HepG2 (cell line): ENCODE data around the gene CACNA1I. TPM values are rescaled to one million over a fixed set of nuclear protein-coding genes. Genes with fewer than 3 reads are reported as not detected.

Source experiments
- ATAC-seq: fragments of 200-7000 bp; cut with Tn5 transposase; 3 replicates; pipeline ENCODE4 v1.9.1; 2020; ENCODE audit warnings: mild to moderate bottlenecking, moderate library complexity
- BruUV-seq: library from RNA; stranded (reverse); fragments of 400-500 nt; replicated peaks from 2 replicates; lab custom pipeline; 2021; lab: Mats Ljungman, UMichigan
- CTCF ChIA-PET: fragments of 300-600 bp; formaldehyde crosslinking; extraction: SDS; loops from one replicate; lab custom pipeline; 2021; ENCODE audit warnings: low total read pairs, inconsistent platforms, low intra/inter-chr PET ratio; lab: Yijun Ruan, JAX
- POLR2A ChIA-PET: fragments of 350-600 bp; sonication (Branson Sonifier 250); formaldehyde crosslinking; loops from one replicate; lab custom pipeline; 2020; ENCODE audit warnings: antibody characterized with exemption, inconsistent platforms; lab: Yijun Ruan, JAX
- DNase-seq: peaks from one replicate; pipeline ENCODE4 v3.0.0-alpha.2; 2015; ENCODE audit warnings: low spot score
- FAIRE-seq: peaks from 3 replicates; lab custom pipeline; 2011; peaks lifted over from hg19 to GRCh38; lab: Jason Lieb, UNC
- H2AFZ ChIP-seq: one replicate; pipeline ENCODE4 v1.6.1; 2011; ENCODE audit warnings: low read length, inconsistent platforms
- H3K27ac ChIP-seq: fragments of 300-600 bp; 3 replicates; pipeline ENCODE4 v1.8.0; 2011; ENCODE audit warnings: mixed run types, mild to moderate bottlenecking, mixed read lengths, low read length, inconsistent platforms; ENCODE audit not compliant: insufficient read depth; ENCODE audit errors: extremely low read length
- H3K27me3 ChIP-seq, 2 experiments: fragments of 200-600 bp in 1 of 2; 2 replicates in 1 of 2; 3 replicates in 1 of 2; pipeline versions ENCODE4 v1.6.0 to v1.8.0; 2011; ENCODE audit warnings: low read length in 2 of 2, mild to moderate bottlenecking in 2 of 2, moderate library complexity in 2 of 2, inconsistent platforms in 1 of 2; ENCODE audit not compliant: insufficient read depth in 2 of 2, control insufficient read depth in 1 of 2
- H3K36me3 ChIP-seq, 2 experiments: fragments of 200-600 bp in 1 of 2; replicated peaks in 1 of 2; 2 replicates in 1 of 2; 3 replicates in 1 of 2; pipeline versions ENCODE4 v1.5.1 to v1.8.0; 2011; ENCODE audit warnings: low read length in 2 of 2, inconsistent platforms in 1 of 2; ENCODE audit not compliant: insufficient read depth in 2 of 2, control insufficient read depth in 1 of 2
- H3K4me1 ChIP-seq: 2 replicates; pipeline ENCODE4 v1.5.1; 2012; ENCODE audit warnings: low read length, inconsistent platforms; ENCODE audit not compliant: insufficient read depth
- H3K4me2 ChIP-seq: 2 replicates; pipeline ENCODE4 v1.6.0; 2011; ENCODE audit warnings: low read depth, low read length, inconsistent platforms
- H3K4me3 ChIP-seq, 3 experiments: fragments of 200-600 bp in 1 of 3; sonication (generic), shearing (Covaris generic) in 1 of 3; replicated peaks in 1 of 3; 2 replicates each; pipeline ENCODE4 v1.5.1; 2011 to 2016; ENCODE audit warnings: low read length in 3 of 3, inconsistent platforms in 2 of 3, low read depth in 2 of 3, mild to moderate bottlenecking in 2 of 3, control low read depth in 1 of 3, mixed read lengths in 1 of 3; ENCODE audit not compliant: insufficient read depth in 1 of 3
- H3K79me2 ChIP-seq: one replicate; pipeline ENCODE4 v1.6.1; 2011; ENCODE audit warnings: low read length, inconsistent platforms; ENCODE audit not compliant: insufficient read depth
- H3K9ac ChIP-seq: 2 replicates; pipeline ENCODE4 v1.6.0; 2011; ENCODE audit warnings: mild to moderate bottlenecking, low read depth, low read length, inconsistent platforms; ENCODE audit not compliant: insufficient read depth
- H3K9me3 ChIP-seq: 2 replicates; pipeline ENCODE4 v1.5.1; 2012; ENCODE audit warnings: mild to moderate bottlenecking, low read length
- H4K20me1 ChIP-seq: 2 replicates; pipeline ENCODE4 v1.6.0; 2011; ENCODE audit warnings: inconsistent platforms, mild to moderate bottlenecking, low read length, moderate library complexity; ENCODE audit not compliant: insufficient read depth
- DZIP1 ChIP-seq: sonication (generic); formaldehyde crosslinking; IDR thresholded peaks from 2 replicates; pipeline ENCODE4 v1.5.0; 2020; ENCODE audit warnings: mild to moderate bottlenecking, missing genetic modification reagents
- MLXIP ChIP-seq: sonication (generic); formaldehyde crosslinking; IDR thresholded peaks from 2 replicates; pipeline ENCODE4 v1.9.0; 2021; ENCODE audit warnings: missing genetic modification reagents, borderline replicate concordance
- NFYC ChIP-seq: IDR thresholded peaks from 2 replicates; pipeline ENCODE4 v1.6.1; 2016; ENCODE audit warnings: missing genetic modification reagents, missing compliant biosample characterization
- TBL1XR1 ChIP-seq: fragments of 150-350 bp; IDR thresholded peaks from 2 replicates; pipeline ENCODE4 v1.6.1; 2014; ENCODE audit warnings: borderline replicate concordance, low read length; ENCODE audit not compliant: partially characterized antibody
- ZNF276 ChIP-seq: sonication (generic); formaldehyde crosslinking; IDR thresholded peaks from 2 replicates; pipeline ENCODE4 v1.4.0; 2020; ENCODE audit warnings: mild to moderate bottlenecking, low read depth, missing genetic modification reagents
- WGBS: methylation state at CpG from one replicate; pipeline ENCODE4 v1.1.6; 2017; ENCODE audit warnings: low lambda C conversion rate; 5-methylcytosine and 5-hydroxymethylcytosine counted together
- in situ Hi-C: cut with HindIII; loops from 2 replicates; pipeline ENCODE4 v1.10.0; 2017; ENCODE audit warnings: low pct_unique_long_range_greater_than_20kb; ENCODE audit not compliant: extremely low pct_ligation_motif_present
- intact Hi-C: fragments of 100-400 bp; cut with micrococcal nuclease; formaldehyde crosslinking; loops from one replicate; pipeline ENCODE4 v1.10.0; 2022; ENCODE audit not compliant: unreplicated experiment
- polyA plus RNA-seq, 8 experiments: library from polyadenylated mRNA; depleted of rRNA in 3 of 8; stranded (reverse) in 7 of 8; unstranded in 1 of 8; fragments of >200 nt; fragmentation: Illumina TruSeq in 4 of 8; extraction: Trizol in 4 of 8; gene quantifications; 2 replicates each; pipeline versions ENCODE4 v1.2.1 to v1.2.3, GENCODE V29; 2011 to 2016; ENCODE audit warnings: low read depth in 4 of 8, missing spikeins in 1 of 8, mixed read lengths in 1 of 8; ENCODE audit not compliant: insufficient read depth in 1 of 8
- total RNA-seq, 5 experiments: library from RNA; depleted of rRNA; stranded (reverse); fragments of >200 nt; fragmentation: Illumina TruSeq; extraction: Trizol; gene quantifications; 2 replicates each; pipeline ENCODE4 v1.2.3, GENCODE V29; 2016; ENCODE audit warnings: low read depth in 1 of 5

Gene CACNA1I
- total and polyA plus RNA-seq, 2 of the 13 experiments (the other 11 are each of a cell fraction or from before 2014, with no cell fraction given), result not detected

- H3K4me3 ChIP-seq, result no peak overlapping the region
- in situ Hi-C loops, result no loop called here
- H3K27me3 ChIP-seq, result peaks cover 0 to 24% of the 10 kb centered on the region in 2 experiments; a peak in 3 of 5 replicates
- H4K20me1 ChIP-seq, result no peaks in the 10 kb centered on the region
- H2AFZ ChIP-seq, result no peak overlapping the region
- DNase-seq, result no peak
- no peak for TF ChIP-seq TBL1XR1
- 0 out of 2 replicates have a peak, but pooled peaks have one; percentile 38 for TF ChIP-seq NFYC (CRISPR knock-in tag)
- no peak for TF ChIP-seq DZIP1 (CRISPR knock-in tag)
- TF ChIP-seq MLXIP, result no peak
- no peak for TF ChIP-seq ZNF276 (CRISPR knock-in tag)
- ChIA-PET CTCF (no interaction called here), POLR2A (no interaction called here)
- WGBS, result 54% methylated on average over 3 of the region's 4 CpGs
- no peak for FAIRE-seq
- H3K9ac ChIP-seq, result no peak overlapping the region
- H3K4me2 ChIP-seq, result no peak overlapping the region
- H3K4me1 ChIP-seq, result no peaks in the 10 kb centered on the region
- no peak for ATAC-seq
- intact Hi-C loops, result no loop called here
- no peaks in the 10 kb centered on the region for H3K36me3 ChIP-seq
- H3K27ac ChIP-seq, result no peak overlapping the region
- H3K79me2 ChIP-seq, result no peaks in the 10 kb centered on the region
- no TSS peak for BruUV-seq
- H3K9me3 ChIP-seq, result no peaks in the 10 kb centered on the region
Measured at GRCh38 chr22:39724390-39724789, 153.8 kb downstream of the CACNA1I start.
